Astrocyte of the spinal cord (primary cell): ENCODE results near the gene BRIP1.

Experiments
- DNase-seq: peaks from one replicate; pipeline ENCODE4 v3.0.0; 2011; ENCODE audit warnings: low read depth, low spot score
- H3K4me3 ChIP-seq: 2 replicates; pipeline ENCODE4 v1.5.1; 2011; ENCODE audit warnings: low read depth, mild to moderate bottlenecking, low read length, moderate library complexity
- CTCF ChIP-seq: IDR thresholded peaks from 2 replicates; pipeline ENCODE4 v1.5.1; 2012; ENCODE audit warnings: low read depth, mild to moderate bottlenecking, low read length, inconsistent platforms
- in situ Hi-C: cut with HindIII; loops from 2 replicates; pipeline ENCODE4 v1.10.0; 2017; ENCODE audit warnings: low sequenced_read_pairs

The BRIP1 gene

GRCh38 chr17:61877837-61878236 is 14.5 kb upstream of the BRIP1 start:
- DNase-seq, result no peak
- no peak overlapping the region for H3K4me3 ChIP-seq
- in situ Hi-C loops, result no loop called here
- no peak for TF ChIP-seq CTCF

- no peak for TF ChIP-seq CTCF
- DNase-seq, result no peak
Measured at GRCh38 chr17:61875804-61876203, 12.5 kb upstream of the BRIP1 start.

GRCh38 chr17:61875285-61875684 is 12.0 kb upstream of the BRIP1 start:
- H3K4me3 ChIP-seq, result no peak overlapping the region
- no peak for DNase-seq
- in situ Hi-C loops, result no loop called here
- no peak for TF ChIP-seq CTCF

More at GRCh38 chr17:61875804-61876203, 12.5 kb upstream of the BRIP1 start:
- in situ Hi-C loops, result no loop called here
- H3K4me3 ChIP-seq, result no peak overlapping the region

GRCh38 chr17:61874075-61874474 is 10.7 kb upstream of the BRIP1 start:
- H3K4me3 ChIP-seq, result no peak overlapping the region
- no peak for DNase-seq
- no peak for TF ChIP-seq CTCF
- in situ Hi-C loops, result no loop called here

GRCh38 chr17:61872099-61872498 is 8.8 kb upstream of the BRIP1 start:
- no peak for DNase-seq
- in situ Hi-C loops, result no loop called here
- TF ChIP-seq CTCF, result no peak
- H3K4me3 ChIP-seq, result no peak overlapping the region

GRCh38 chr17:61869138-61869537 is 5.8 kb upstream of the BRIP1 start:
- in situ Hi-C loops, result no loop called here
- TF ChIP-seq CTCF, result no peak

GRCh38 chr17:61868074-61868473 is 4.7 kb upstream of the BRIP1 start:
- DNase-seq, result no peak
- in situ Hi-C loops, result no loop called here
- TF ChIP-seq CTCF, result no peak

More at GRCh38 chr17:61869138-61869537, 5.8 kb upstream of the BRIP1 start:
- no peak overlapping the region for H3K4me3 ChIP-seq
- no peak for DNase-seq

More at GRCh38 chr17:61868074-61868473, 4.7 kb upstream of the BRIP1 start:
- H3K4me3 ChIP-seq, result no peak overlapping the region
